HG03139 (cell line): ENCODE data around the gene TOR3A.
A peak's percentile ranks its signal among the peaks of the same experiment; 100 is the strongest.

Experiments used
- ATAC-seq: cut with Tn5 transposase; IDR thresholded peaks from one replicate; pipeline ENCODE4 v1.9.1; 2021; ENCODE audit not compliant: unreplicated experiment

TOR3A gene

DNA sequence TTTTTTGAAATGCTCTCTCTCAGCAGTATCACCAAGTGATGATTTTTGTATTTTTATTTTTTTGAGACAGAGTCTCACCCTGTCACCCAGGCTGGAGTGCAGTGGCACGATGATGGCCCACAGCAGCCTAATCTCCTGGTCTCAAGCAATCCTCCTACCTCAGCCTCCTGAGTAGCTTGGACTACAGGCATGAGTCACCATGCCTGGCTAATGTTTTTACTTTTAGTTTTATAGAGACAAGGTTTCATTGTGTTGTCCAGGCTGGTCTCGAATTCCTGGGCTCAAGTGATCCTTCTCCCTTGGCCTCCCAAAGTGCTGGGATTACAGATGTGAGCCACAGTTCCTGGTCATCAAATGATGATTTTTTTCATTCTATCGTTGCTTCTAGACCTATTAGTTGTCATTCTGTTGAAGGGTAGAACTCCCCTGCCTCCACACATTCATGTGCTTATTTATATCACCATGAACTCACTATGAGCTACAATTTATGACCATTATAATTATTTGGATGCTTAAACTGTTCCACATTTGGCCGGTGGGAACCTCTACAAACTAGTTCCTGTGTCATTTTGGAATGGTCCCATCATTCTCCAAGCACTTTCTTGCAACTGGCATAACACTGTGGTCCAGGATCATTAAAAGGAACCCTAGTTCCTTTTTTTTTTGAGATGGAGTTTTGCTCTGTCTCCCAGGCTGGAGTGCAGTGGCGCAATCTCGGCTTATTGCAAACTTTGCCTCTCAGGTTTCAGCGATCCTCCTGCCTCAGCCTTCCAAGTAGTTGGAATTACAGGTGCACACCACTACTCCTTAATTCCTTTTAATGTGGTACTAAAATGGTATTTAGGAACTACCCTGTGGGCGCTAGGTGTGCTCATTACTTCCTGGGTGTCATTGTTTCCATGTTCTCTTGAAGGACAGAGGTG is 20.2 kb upstream of the TOR3A start:
- no peak for ATAC-seq

DNA sequence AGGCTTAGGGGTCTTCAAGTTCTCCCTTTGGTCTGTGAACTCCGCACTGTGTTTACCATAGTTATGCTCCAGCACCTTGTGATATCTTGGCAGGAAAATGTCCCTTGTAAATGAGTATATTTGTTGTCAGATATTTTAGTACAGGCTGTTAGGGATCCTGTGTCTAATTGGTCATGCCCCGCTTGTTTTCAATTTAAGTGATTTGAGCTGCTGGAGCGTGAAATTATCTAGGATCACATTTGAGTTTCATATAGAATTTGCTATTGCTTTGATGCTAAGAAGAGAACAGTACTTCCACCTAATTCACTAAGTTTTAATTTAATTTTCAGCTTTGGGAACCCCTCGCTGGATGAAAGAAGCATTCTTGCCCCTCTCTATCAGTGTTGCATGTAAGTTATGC is 15.4 kb upstream of the TOR3A start:
- no peak for ATAC-seq

- no peak for ATAC-seq
These were observed 4.5 kb upstream of the TOR3A start for GRCh38 chr1:179077396-179077795.

- no peak for ATAC-seq
These were observed 2.6 kb upstream of the TOR3A start for GRCh38 chr1:179079113-179079761.

GRCh38 chr1:179080866-179081686 is 794 bp upstream of the TOR3A start:
- ATAC-seq = peak; percentile 14

DNA sequence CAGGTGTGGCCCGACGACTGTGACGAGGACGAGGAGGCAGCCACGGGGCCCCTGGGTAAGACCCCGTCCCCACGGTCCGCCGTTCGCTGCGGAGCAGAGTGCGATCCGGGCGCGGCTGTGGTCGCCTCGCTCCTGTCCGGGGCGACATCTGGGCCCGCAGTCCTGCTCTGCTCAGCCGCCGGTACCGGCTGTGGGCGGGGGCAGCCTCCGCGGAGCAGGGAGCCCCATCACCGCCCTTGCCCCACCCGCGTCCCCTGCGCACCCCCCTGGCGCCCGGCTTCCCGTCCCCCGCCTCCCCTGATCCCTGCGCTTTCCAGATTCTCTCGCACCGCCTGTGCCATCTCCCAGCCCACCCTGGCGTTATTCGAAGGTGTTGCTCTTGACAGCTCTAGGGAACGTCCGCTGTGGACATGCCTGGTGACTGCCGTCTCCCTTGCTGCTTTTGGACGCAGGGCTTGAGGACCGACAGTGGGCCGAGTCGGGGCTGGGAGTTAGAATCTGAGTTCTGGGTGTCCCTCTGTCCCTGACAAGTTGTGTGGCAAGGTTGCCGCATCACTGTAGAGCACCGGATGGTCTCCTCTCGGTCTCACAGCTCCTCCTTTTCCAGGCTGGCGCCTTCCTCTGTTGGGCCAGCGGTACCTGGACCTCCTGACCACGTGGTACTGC is 596 bp downstream of the TOR3A start:
- ATAC-seq = peak; percentile 5

DNA sequence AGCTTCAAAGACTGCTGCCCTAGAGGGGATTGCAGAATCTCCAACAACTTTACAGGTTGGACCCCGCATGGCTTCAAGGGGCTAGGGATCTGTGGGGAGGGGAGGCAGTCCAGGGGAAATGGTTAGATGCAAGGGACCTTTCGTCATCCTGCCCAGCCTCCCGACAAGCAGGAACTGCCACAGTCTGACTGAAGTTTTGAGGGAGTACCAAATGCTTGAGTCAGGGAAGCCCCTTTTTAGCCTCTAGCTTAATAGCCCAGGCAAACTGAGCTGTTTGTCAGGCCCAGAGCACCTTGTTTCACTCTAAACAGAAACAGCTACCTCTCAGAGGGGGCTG is 1.1 kb downstream of the TOR3A start:
- no peak for ATAC-seq

GRCh38 chr1:179083533-179083932 is 1.7 kb downstream of the TOR3A start:
- no peak for ATAC-seq

DNA sequence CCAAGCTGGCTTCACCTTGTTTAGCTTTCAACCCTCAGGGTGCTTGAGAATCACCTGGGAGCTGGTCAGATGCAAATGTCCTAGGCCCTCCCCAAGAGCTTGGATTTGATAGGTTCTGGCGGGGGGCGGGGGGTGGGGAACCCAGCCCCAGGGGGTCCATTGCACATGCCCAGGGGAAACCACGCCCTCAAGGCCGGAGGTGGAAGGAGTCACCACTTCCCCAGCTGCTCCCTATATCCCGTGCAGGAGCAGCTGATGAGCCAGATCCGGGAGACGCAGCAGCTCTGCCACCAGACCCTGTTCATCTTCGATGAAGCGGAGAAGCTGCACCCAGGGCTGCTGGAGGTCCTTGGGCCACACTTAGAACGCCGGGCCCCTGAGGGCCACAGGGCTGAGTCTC is 5.8 kb downstream of the TOR3A start:
- no peak for ATAC-seq

DNA sequence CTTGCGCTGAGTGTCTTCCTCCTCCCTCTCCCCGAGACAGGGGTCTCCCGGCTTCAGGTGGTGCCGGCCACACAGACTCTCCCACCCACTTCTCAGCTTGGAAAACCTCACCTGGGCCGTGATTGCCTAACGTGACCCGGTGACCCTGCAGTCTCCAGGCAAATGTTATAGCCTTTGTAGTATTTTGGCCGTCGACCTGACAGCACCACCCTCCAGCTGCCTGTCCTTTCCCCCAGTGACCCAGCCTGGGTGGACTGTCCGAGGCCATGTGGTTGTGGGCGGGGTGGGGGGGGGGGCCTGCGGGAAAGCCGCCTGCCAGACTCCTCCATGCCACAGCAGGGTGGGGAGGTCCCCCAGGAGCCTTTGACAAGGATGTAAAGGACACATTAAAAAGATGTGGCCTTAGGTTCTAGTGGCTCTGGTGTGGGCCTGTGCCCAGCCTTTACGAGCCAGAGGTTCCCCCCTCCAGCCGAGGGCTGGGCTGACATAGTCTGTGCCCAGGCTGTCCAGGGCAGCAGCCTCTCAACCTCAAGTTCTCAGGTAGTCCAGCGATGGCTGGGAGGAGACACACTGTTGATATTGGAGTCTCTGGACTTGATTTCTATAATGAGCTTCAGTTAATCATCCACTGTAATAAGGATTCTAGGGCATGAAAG is 8.1 kb downstream of the TOR3A start:
- no peak for ATAC-seq

- ATAC-seq = no peak
These were observed 8.7 kb downstream of the TOR3A start for GRCh38 chr1:179090522-179090921.

DNA sequence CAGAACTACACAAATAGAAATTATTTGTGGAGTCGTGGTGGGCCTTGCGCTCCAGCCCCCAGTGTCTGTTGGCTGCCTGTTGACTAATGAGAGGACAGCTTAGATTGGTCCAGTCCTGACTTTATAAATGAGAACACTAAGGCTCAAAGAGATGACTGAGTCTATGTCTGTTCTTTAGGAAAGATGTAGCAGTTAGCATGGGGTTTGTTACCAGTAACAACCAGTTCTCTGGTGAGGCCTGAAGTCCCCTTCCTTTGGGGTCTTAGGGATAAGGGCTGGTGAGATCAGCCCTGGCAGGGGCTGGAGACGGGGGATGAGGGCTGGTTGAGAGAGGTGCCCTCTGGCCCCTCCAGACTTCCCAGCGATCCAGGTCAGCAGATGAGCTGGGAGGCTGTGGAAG is 9.1 kb downstream of the TOR3A start:
- no peak for ATAC-seq

GRCh38 chr1:179091691-179092165 is 9.9 kb downstream of the TOR3A start:
- ATAC-seq = no peak

- no peak for ATAC-seq
These were observed 11.1 kb downstream of the TOR3A start for GRCh38 chr1:179092896-179093461.

- ATAC-seq = no peak
These were observed 12.9 kb downstream of the TOR3A start for GRCh38 chr1:179094818-179095217.

- ATAC-seq = no peak
These were observed 13.5 kb downstream of the TOR3A start for GRCh38 chr1:179095377-179095776.

DNA sequence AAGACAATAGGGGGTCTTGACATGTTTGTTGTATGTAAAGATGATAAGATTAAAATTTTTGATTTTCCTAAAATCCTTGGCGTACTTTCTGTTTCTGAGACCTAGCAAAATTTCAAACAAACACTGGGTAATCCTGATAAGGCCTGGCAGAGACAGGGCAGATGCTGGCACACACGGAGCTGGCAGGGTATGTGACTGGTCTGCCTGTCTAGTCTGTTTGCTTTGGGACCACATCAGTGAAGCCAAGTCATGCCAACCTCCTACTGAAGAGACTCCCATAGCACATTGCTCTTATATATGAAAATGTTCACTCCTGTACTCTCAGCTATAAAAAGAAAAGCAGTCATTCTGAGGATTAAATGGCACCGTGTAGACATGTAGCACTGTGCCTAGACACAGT is 14.1 kb downstream of the TOR3A start:
- no peak for ATAC-seq

GRCh38 chr1:179099891-179100290 is 18.0 kb downstream of the TOR3A start:
- ATAC-seq = no peak

- no peak for ATAC-seq
These were observed 19.7 kb downstream of the TOR3A start for GRCh38 chr1:179101566-179101965.

GRCh38 chr1:179103999-179104398 is 22.1 kb downstream of the TOR3A start:
- ATAC-seq = no peak
